GM23338 (cell line): ENCODE measurements around the gene SP6. TPM values are rescaled to one million over a fixed set of nuclear protein-coding genes. Genes with fewer than 3 reads are reported as not detected.

Source experiments
- ATAC-seq: fragments of 200-7000 bp; cut with Tn5 transposase; 3 replicates; pipeline ENCODE4 v1.9.1; 2020
- DNase-seq: peaks from one replicate; pipeline ENCODE4 v3.0.0-alpha.2; 2015; ENCODE audit warnings: low spot score
- H2AFZ ChIP-seq: fragments of 200-600 bp; sonication (generic); 2 replicates; pipeline ENCODE4 v1.8.0; 2016; ENCODE audit warnings: antibody characterized with exemption, mild to moderate bottlenecking, moderate library complexity
- H3F3A ChIP-seq: fragments of 200-600 bp; sonication (generic); replicated peaks from 2 replicates; pipeline ENCODE4 v1.8.0; 2017; ENCODE audit warnings: antibody characterized with exemption, mixed run types, low read depth
- H3K27ac ChIP-seq: fragments of 200-600 bp; sonication (generic); 2 replicates; pipeline ENCODE4 v1.6.1; 2016; ENCODE audit warnings: low read depth
- H3K27me3 ChIP-seq: fragments of 200-600 bp; sonication (generic); 2 replicates; pipeline ENCODE4 v1.8.0; 2016; ENCODE audit warnings: mild to moderate bottlenecking, mixed run types, moderate library complexity; ENCODE audit not compliant: insufficient read depth
- H3K36me3 ChIP-seq: fragments of 200-600 bp; sonication (generic); 2 replicates; pipeline ENCODE4 v1.8.0; 2016; ENCODE audit warnings: mild to moderate bottlenecking; ENCODE audit not compliant: insufficient read depth
- H3K4me1 ChIP-seq: fragments of 200-600 bp; sonication (generic); 2 replicates; pipeline ENCODE4 v1.8.0; 2016; ENCODE audit warnings: mild to moderate bottlenecking, moderate library complexity; ENCODE audit not compliant: insufficient read depth
- H3K4me2 ChIP-seq: fragments of 200-600 bp; sonication (generic); 2 replicates; pipeline ENCODE4 v1.7.1; 2017; ENCODE audit warnings: mixed run types
- H3K4me3 ChIP-seq: fragments of 200-600 bp; sonication (generic); 2 replicates; pipeline ENCODE4 v1.6.1; 2016; ENCODE audit warnings: mixed run types
- H3K79me2 ChIP-seq: fragments of 200-600 bp; sonication (generic); replicated peaks from 2 replicates; pipeline ENCODE4 v1.8.0; 2017; ENCODE audit warnings: mild to moderate bottlenecking; ENCODE audit not compliant: insufficient read depth
- H3K9me2 ChIP-seq: fragments of 200-600 bp; sonication (generic); 2 replicates; pipeline ENCODE4 v1.8.0; 2017; ENCODE audit not compliant: insufficient read depth
- H4K20me1 ChIP-seq: fragments of 200-600 bp; sonication (generic); replicated peaks from 2 replicates; pipeline ENCODE4 v1.8.0; 2017; ENCODE audit warnings: mild to moderate bottlenecking; ENCODE audit not compliant: insufficient read depth
- H3K27ac Mint-ChIP-seq: 2 replicates; pipeline ENCODE4 v1.8.0; 2020; ENCODE audit warnings: inconsistent platforms, mild to moderate bottlenecking, moderate library complexity, mixed read lengths
- H3K27me3 Mint-ChIP-seq: 3 replicates; pipeline ENCODE4 v1.8.0; 2022; ENCODE audit warnings: low read depth, mild to moderate bottlenecking, moderate library complexity, mixed read lengths, inconsistent platforms; ENCODE audit not compliant: insufficient read depth, poor library complexity
- H3K36me3 Mint-ChIP-seq: 3 replicates; pipeline ENCODE4 v1.8.0; 2021; ENCODE audit warnings: low read depth, mild to moderate bottlenecking, inconsistent platforms, moderate library complexity, mixed read lengths
- H3K4me1 Mint-ChIP-seq: 3 replicates; pipeline ENCODE4 v1.8.0; 2020; ENCODE audit warnings: mild to moderate bottlenecking, inconsistent platforms, mixed read lengths
- H3K4me3 Mint-ChIP-seq: 3 replicates; pipeline ENCODE4 v1.8.0; 2021; ENCODE audit warnings: moderate library complexity, mild to moderate bottlenecking, inconsistent platforms, mixed read lengths
- H3K9me3 Mint-ChIP-seq: 3 replicates; pipeline ENCODE4 v1.8.0; 2020; ENCODE audit warnings: moderate library complexity, mild to moderate bottlenecking, inconsistent platforms, mixed read lengths
- EZH2 ChIP-seq: fragments of 200-600 bp; sonication (generic); IDR thresholded peaks from one replicate; pipeline ENCODE4 v1.8.0; 2017; ENCODE audit warnings: antibody characterized with exemption, mild to moderate bottlenecking, low read depth; ENCODE audit not compliant: unreplicated experiment
- EZH2phosphoT487 ChIP-seq: fragments of 200-600 bp; sonication (generic); IDR thresholded peaks from one replicate; pipeline ENCODE4 v1.8.1; 2018; ENCODE audit warnings: antibody characterized with exemption; ENCODE audit not compliant: unreplicated experiment
- NANOG ChIP-seq: IDR thresholded peaks from 2 replicates; pipeline ENCODE4 v1.6.1; 2016; ENCODE audit warnings: antibody characterized with exemption, borderline replicate concordance
- POLR2AphosphoS5 ChIP-seq: IDR thresholded peaks from 2 replicates; pipeline ENCODE4 v1.6.1; 2016; ENCODE audit warnings: antibody characterized with exemption, low read depth
- ZNF114 ChIP-seq: fragments of 250-450 bp; sonication (Bioruptor Pico); IDR thresholded peaks from 2 replicates; pipeline ENCODE4 v1.5.0; 2020; ENCODE audit warnings: mild to moderate bottlenecking, moderate library complexity
- ZNF331 ChIP-seq: fragments of 250-450 bp; sonication (Bioruptor Pico); IDR thresholded peaks from 2 replicates; pipeline ENCODE4 v1.5.0; 2020; ENCODE audit warnings: low read depth, mild to moderate bottlenecking, moderate library complexity
- polyA plus RNA-seq: library from polyadenylated mRNA; unstranded; fragments of >200 nt; fragmentation: Nextera tagmentation; extraction: Ambion mirVana; gene quantifications from 2 replicates; pipeline ENCODE4 v1.2.1, GENCODE V29; 2016
- total RNA-seq: library from RNA; depleted of rRNA; stranded (reverse); fragments of >200 nt; shearing (Covaris generic); gene quantifications from 2 replicates; pipeline ENCODE4 v1.2.3, GENCODE V29; 2014
- TF ChIP-seq, protein P1 (sequence below): IDR thresholded peaks from 2 replicates; pipeline ENCODE4 v1.6.1; 2016; ENCODE audit warnings: antibody characterized with exemption
- TF ChIP-seq, protein P2 (sequence below): IDR thresholded peaks from one replicate; pipeline ENCODE4 v1.6.1; 2018; ENCODE audit warnings: antibody characterized with exemption; ENCODE audit not compliant: unreplicated experiment
- TF ChIP-seq, protein P3 (sequence below), 2 experiments: fragments of 200-600 bp in 1 of 2; sonication (generic) in 1 of 2; conservative IDR thresholded peaks; 2 replicates each; pipeline versions ENCODE4 v1.5.1 to v1.6.1; 2016 to 2017; ENCODE audit warnings: antibody characterized with exemption in 2 of 2, low read depth in 2 of 2, mild to moderate bottlenecking in 2 of 2, moderate library complexity in 1 of 2

Gene SP6
- total and polyA plus RNA-seq, 2 experiments from 2014 or later = 0.13 to 1.0 TPM

DNA sequence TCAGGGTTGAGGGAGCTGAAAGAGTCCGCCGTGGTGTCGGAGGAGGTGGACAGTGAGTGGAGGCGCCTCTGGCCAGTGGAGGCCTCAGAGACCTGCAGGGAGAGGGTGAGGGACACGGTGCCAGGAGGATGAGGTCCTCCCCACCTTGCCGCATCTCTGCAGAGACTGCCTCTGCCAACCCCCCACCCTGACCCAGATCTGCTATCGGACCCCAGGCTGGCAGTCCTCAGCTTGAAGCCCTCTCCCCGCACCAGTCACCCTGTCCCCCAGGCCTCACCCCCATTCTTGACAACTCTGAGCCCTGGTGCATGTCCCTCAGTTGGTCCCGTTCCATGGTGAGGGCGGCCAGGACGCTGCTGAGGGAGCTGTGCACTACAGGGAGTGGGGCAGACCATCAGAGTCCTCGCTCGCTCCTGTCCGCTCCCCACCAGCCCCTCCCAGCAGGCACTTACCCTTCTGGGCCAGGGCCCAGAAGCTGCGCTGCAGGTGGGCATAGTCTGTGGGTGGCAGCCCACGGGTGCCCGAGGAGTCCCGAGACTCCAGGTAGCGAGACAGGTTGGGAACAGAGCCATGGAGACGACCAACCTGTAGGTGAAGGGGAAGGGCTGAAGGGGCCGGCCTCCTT is 34.7 kb downstream of the SP6 start:
- DNase-seq (no peak), ATAC-seq (no peak)
- Histone ChIP-seq H3F3A (no peaks in the 10 kb centered on the region), H3K4me2 (no peak overlapping the region), H3K36me3 (no peaks in the 10 kb centered on the region), H3K79me2 (no peaks in the 10 kb centered on the region), H3K27me3 (no peaks in the 10 kb centered on the region), H3K4me3 (no peak overlapping the region), H2AFZ (no peak overlapping the region), H3K4me1 (peaks cover 5% of the 10 kb centered on the region; the same call in 1 of the 2 replicates), H4K20me1 (no peaks in the 10 kb centered on the region), H3K27ac (no peak overlapping the region), H3K9me2 (no peaks in the 10 kb centered on the region)
- no peak overlapping the region for H3K4me3 Mint-ChIP-seq
- H3K36me3 Mint-ChIP-seq = peaks cover 3% of the 10 kb centered on the region; the same call in 1 of the 3 replicates
- peaks cover 6% of the 10 kb centered on the region; the same call in 2 of the 3 replicates for H3K4me1 Mint-ChIP-seq
- TF ChIP-seq, protein P1, sequence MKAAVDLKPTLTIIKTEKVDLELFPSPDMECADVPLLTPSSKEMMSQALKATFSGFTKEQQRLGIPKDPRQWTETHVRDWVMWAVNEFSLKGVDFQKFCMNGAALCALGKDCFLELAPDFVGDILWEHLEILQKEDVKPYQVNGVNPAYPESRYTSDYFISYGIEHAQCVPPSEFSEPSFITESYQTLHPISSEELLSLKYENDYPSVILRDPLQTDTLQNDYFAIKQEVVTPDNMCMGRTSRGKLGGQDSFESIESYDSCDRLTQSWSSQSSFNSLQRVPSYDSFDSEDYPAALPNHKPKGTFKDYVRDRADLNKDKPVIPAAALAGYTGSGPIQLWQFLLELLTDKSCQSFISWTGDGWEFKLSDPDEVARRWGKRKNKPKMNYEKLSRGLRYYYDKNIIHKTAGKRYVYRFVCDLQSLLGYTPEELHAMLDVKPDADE = no peak
- TF ChIP-seq ZNF114 (CRISPR knock-in tag) (no peak), POLR2AphosphoS5 (no peak)
- TF ChIP-seq, protein P2, sequence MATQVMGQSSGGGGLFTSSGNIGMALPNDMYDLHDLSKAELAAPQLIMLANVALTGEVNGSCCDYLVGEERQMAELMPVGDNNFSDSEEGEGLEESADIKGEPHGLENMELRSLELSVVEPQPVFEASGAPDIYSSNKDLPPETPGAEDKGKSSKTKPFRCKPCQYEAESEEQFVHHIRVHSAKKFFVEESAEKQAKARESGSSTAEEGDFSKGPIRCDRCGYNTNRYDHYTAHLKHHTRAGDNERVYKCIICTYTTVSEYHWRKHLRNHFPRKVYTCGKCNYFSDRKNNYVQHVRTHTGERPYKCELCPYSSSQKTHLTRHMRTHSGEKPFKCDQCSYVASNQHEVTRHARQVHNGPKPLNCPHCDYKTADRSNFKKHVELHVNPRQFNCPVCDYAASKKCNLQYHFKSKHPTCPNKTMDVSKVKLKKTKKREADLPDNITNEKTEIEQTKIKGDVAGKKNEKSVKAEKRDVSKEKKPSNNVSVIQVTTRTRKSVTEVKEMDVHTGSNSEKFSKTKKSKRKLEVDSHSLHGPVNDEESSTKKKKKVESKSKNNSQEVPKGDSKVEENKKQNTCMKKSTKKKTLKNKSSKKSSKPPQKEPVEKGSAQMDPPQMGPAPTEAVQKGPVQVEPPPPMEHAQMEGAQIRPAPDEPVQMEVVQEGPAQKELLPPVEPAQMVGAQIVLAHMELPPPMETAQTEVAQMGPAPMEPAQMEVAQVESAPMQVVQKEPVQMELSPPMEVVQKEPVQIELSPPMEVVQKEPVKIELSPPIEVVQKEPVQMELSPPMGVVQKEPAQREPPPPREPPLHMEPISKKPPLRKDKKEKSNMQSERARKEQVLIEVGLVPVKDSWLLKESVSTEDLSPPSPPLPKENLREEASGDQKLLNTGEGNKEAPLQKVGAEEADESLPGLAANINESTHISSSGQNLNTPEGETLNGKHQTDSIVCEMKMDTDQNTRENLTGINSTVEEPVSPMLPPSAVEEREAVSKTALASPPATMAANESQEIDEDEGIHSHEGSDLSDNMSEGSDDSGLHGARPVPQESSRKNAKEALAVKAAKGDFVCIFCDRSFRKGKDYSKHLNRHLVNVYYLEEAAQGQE = no peak
- TF ChIP-seq, protein P3, sequence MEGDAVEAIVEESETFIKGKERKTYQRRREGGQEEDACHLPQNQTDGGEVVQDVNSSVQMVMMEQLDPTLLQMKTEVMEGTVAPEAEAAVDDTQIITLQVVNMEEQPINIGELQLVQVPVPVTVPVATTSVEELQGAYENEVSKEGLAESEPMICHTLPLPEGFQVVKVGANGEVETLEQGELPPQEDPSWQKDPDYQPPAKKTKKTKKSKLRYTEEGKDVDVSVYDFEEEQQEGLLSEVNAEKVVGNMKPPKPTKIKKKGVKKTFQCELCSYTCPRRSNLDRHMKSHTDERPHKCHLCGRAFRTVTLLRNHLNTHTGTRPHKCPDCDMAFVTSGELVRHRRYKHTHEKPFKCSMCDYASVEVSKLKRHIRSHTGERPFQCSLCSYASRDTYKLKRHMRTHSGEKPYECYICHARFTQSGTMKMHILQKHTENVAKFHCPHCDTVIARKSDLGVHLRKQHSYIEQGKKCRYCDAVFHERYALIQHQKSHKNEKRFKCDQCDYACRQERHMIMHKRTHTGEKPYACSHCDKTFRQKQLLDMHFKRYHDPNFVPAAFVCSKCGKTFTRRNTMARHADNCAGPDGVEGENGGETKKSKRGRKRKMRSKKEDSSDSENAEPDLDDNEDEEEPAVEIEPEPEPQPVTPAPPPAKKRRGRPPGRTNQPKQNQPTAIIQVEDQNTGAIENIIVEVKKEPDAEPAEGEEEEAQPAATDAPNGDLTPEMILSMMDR (conservative IDR thresholded peaks at IDR 0.05; ENCODE audit: low read depth in 2 of 2) = no peak
- peaks cover 6% of the 10 kb centered on the region for H3K27me3 Mint-ChIP-seq
- H3K27ac Mint-ChIP-seq = no peak overlapping the region
- H3K9me3 Mint-ChIP-seq = no peaks in the 10 kb centered on the region; the same call in 2 of the 3 replicates

DNA sequence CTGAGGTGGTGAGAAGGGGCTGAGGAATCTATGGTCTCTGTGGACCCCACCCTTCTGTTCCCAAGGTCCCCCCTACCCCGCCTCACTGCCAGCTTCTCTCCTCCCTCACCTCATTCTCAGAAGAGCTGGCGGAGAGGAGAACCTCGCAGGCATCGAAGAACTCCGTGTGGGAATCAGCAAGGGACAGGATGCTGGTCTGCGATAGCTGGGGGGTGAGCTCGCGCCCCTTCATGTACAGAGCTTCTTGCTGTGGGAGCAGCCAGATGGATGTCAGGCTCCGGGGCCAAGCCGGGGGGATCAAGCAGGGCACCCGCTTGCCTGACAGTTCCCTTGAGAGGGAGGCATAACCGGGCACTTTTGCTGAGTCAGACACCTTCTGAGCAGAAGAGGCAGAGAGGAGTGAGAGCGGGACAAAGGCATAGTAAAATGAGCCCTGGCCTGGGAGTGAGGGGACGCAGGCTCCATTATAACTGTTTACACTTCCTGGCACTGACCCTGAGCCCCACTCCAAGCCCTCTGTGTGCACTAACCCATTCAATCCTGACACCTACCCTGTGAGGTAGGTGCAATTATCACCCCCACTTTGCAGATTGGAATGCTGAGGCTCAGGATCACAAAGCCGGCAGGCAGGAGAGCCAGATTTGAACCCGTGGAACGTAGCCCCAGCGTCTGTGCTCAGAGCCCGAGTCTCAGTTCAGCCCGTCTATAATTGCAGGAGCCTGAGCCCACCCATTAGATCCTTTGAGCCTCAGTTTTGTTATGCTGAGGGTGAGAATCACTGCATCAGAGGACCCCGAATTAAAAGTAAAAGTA is 35.7 kb downstream of the SP6 start:
- Histone ChIP-seq H3K36me3 (no peaks in the 10 kb centered on the region), H2AFZ (no peak overlapping the region), H4K20me1 (no peaks in the 10 kb centered on the region), H3F3A (no peaks in the 10 kb centered on the region), H3K27ac (no peak overlapping the region), H3K27me3 (no peaks in the 10 kb centered on the region), H3K79me2 (no peaks in the 10 kb centered on the region), H3K9me2 (no peaks in the 10 kb centered on the region), H3K4me3 (no peak overlapping the region), H3K4me1 (no peaks in the 10 kb centered on the region), H3K4me2 (no peak overlapping the region)
- Mint-ChIP-seq H3K4me3 (no peak overlapping the region; the same call in 2 of the 3 replicates), H3K4me1 (peaks cover 2% of the 10 kb centered on the region; the same call in 2 of the 3 replicates), H3K36me3 (peaks cover 3% of the 10 kb centered on the region; the same call in 1 of the 3 replicates), H3K9me3 (no peaks in the 10 kb centered on the region; the same call in 2 of the 3 replicates), H3K27ac (peak overlapping the region; percentile 50; the same call in 1 of the 2 replicates), H3K27me3 (peaks cover 6% of the 10 kb centered on the region)
- TF ChIP-seq POLR2AphosphoS5 = no peak
- no peak for TF ChIP-seq ZNF331 (CRISPR knock-in tag)
- TF ChIP-seq EZH2 = no peak
- no peak for TF ChIP-seq ZNF114 (CRISPR knock-in tag)
- no peak for TF ChIP-seq NANOG
- no peak for TF ChIP-seq EZH2phosphoT487
- ATAC-seq (no peak), DNase-seq (no peak)
